Cardiac atrium fibroblast (primary cell): ENCODE data around the gene NBPF26. TPM values are rescaled to one million over a fixed set of nuclear protein-coding genes. Genes with fewer than 3 reads are reported as not detected.

ENCODE experiments used
- total RNA-seq: library from RNA; depleted of rRNA; stranded (reverse); fragments of >200 nt; gene quantifications from 2 replicates; pipeline ENCODE4 v1.2.3, GENCODE V29; 2015

Gene NBPF26
- total RNA-seq, result 6.2 and 7.6 TPM in 2 replicates

GRCh38 chr1:120723715-120724402 is at the start of gene NBPF26:
Gene NBPF26 (plus strand): TSS chr1:120723945.

Other genes starting within 250 kb of the NBPF26 start
- gene PPIAL4A, start 165.8 kb downstream of the NBPF26 start, total RNA-seq, result not detected in 2 replicates